DND-41 (cell line): ENCODE measurements around the gene GHDC.

Experiments
- ATAC-seq: fragments of 200-7000 bp; cut with Tn5 transposase; 3 replicates; pipeline ENCODE4 v1.9.1; 2021; ENCODE audit warnings: low read depth; ENCODE audit not compliant: insufficient read depth
- DNase-seq: peaks from one replicate; pipeline ENCODE4 v3.0.0-alpha.2; 2020
- H2AFZ ChIP-seq: 2 replicates; pipeline ENCODE4 v1.6.0; 2012; ENCODE audit warnings: low read depth, low read length
- H3K27ac ChIP-seq: 2 replicates; pipeline ENCODE4 v1.5.1; 2012; ENCODE audit warnings: low read length, inconsistent platforms
- H3K27me3 ChIP-seq: fragments of 200-600 bp; sonication (generic); 2 replicates; pipeline ENCODE4 v1.6.0; 2012; ENCODE audit warnings: low read length, mild to moderate bottlenecking, inconsistent platforms; ENCODE audit not compliant: insufficient read depth, poor library complexity
- H3K36me3 ChIP-seq: 2 replicates; pipeline ENCODE4 v1.5.1; 2012; ENCODE audit warnings: low read length, inconsistent platforms; ENCODE audit not compliant: insufficient read depth
- H3K4me1 ChIP-seq: 2 replicates; pipeline ENCODE4 v1.5.1; 2012; ENCODE audit warnings: mild to moderate bottlenecking, low read length; ENCODE audit not compliant: insufficient read depth
- H3K4me2 ChIP-seq: 2 replicates; pipeline ENCODE4 v1.6.0; 2012; ENCODE audit warnings: mild to moderate bottlenecking, moderate library complexity, low read length, inconsistent platforms; ENCODE audit not compliant: insufficient read depth
- H3K4me3 ChIP-seq, 2 experiments: fragments of 200-600 bp in 1 of 2; shearing (Covaris generic) in 1 of 2; 2 replicates each; pipeline ENCODE4 v1.5.1; 2012 to 2016; ENCODE audit warnings: inconsistent platforms in 2 of 2, low read length in 2 of 2, mild to moderate bottlenecking in 2 of 2, low read depth in 1 of 2, moderate library complexity in 1 of 2
- H3K79me2 ChIP-seq: 2 replicates; pipeline ENCODE4 v1.6.0; 2012; ENCODE audit warnings: low read length, inconsistent platforms; ENCODE audit not compliant: insufficient read depth
- H3K9ac ChIP-seq: 2 replicates; pipeline ENCODE4 v1.6.0; 2012; ENCODE audit warnings: low read depth, mild to moderate bottlenecking, inconsistent platforms, low read length, moderate library complexity
- H3K9me3 ChIP-seq: 2 replicates; pipeline ENCODE4 v1.5.1; 2012; ENCODE audit warnings: low read length, moderate library complexity, mild to moderate bottlenecking, inconsistent platforms; ENCODE audit not compliant: insufficient read depth, severe bottlenecking
- H4K20me1 ChIP-seq: 2 replicates; pipeline ENCODE4 v1.6.0; 2012; ENCODE audit warnings: low read length; ENCODE audit not compliant: insufficient read depth
- EZH2 ChIP-seq: IDR thresholded peaks from 3 replicates; pipeline ENCODE4 v1.6.1; 2012; ENCODE audit warnings: borderline replicate concordance, low read depth, mild to moderate bottlenecking, moderate library complexity, low read length, inconsistent platforms; ENCODE audit not compliant: severe bottlenecking
- TF ChIP-seq, protein P1 (sequence below): IDR thresholded peaks from 2 replicates; pipeline ENCODE4 v1.5.1; 2012; ENCODE audit warnings: borderline replicate concordance, low read length, moderate library complexity, mild to moderate bottlenecking; ENCODE audit not compliant: poor library complexity, severe bottlenecking; ENCODE audit errors: extremely low read depth

GHDC gene

DNA sequence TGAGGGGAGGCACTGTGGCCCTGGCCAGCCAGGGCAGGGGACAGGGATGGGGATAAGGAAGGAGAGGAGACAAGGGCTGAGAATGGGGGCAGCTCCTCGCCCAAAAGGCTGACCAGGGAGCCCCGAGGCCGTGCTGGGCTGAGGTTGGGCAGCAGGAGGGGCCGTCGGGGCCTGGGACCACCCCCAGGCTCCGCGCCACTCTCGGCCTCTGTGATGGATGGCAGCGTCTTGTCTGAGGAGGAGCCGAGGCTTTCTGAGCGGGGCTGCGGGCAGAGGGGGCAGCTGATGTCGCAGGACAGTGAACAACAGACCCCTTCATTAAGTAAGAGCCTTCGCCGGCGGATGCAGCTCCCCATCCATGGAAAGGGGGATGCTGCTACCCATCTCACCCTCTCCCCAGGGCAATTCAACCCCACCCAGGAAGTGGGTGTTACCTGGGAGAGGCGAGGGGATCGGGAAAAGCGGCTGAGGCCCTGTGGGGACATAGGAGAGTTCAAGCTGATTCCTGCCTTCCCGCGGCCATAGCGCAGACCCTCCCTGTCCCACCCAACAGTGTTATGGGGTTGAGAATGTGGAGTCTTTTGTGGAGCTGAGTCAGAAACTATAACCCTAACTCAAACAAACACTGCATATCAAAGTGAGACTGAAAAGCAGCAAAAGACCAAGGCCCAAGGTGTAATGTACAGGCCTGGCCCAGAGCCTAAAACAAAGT, 30.4 kb downstream of the GHDC start:
- ATAC-seq (no peak), DNase-seq (no peak)
- no peak overlapping the region for H2AFZ ChIP-seq
- no peak overlapping the region for H3K27ac ChIP-seq
- no peaks in the 10 kb centered on the region for H3K36me3 ChIP-seq
- no peaks in the 10 kb centered on the region for H3K9me3 ChIP-seq
- H3K4me1 ChIP-seq, result no peaks in the 10 kb centered on the region
- no peak for TF ChIP-seq EZH2
- TF ChIP-seq, protein P1, sequence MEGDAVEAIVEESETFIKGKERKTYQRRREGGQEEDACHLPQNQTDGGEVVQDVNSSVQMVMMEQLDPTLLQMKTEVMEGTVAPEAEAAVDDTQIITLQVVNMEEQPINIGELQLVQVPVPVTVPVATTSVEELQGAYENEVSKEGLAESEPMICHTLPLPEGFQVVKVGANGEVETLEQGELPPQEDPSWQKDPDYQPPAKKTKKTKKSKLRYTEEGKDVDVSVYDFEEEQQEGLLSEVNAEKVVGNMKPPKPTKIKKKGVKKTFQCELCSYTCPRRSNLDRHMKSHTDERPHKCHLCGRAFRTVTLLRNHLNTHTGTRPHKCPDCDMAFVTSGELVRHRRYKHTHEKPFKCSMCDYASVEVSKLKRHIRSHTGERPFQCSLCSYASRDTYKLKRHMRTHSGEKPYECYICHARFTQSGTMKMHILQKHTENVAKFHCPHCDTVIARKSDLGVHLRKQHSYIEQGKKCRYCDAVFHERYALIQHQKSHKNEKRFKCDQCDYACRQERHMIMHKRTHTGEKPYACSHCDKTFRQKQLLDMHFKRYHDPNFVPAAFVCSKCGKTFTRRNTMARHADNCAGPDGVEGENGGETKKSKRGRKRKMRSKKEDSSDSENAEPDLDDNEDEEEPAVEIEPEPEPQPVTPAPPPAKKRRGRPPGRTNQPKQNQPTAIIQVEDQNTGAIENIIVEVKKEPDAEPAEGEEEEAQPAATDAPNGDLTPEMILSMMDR, result no peak
- H3K9ac ChIP-seq, result no peak overlapping the region
- no peaks in the 10 kb centered on the region for H3K79me2 ChIP-seq
- no peaks in the 10 kb centered on the region for H3K27me3 ChIP-seq
- H3K4me3 ChIP-seq, result no peak overlapping the region
- no peaks in the 10 kb centered on the region for H4K20me1 ChIP-seq
- H3K4me2 ChIP-seq, result no peak overlapping the region

DNA sequence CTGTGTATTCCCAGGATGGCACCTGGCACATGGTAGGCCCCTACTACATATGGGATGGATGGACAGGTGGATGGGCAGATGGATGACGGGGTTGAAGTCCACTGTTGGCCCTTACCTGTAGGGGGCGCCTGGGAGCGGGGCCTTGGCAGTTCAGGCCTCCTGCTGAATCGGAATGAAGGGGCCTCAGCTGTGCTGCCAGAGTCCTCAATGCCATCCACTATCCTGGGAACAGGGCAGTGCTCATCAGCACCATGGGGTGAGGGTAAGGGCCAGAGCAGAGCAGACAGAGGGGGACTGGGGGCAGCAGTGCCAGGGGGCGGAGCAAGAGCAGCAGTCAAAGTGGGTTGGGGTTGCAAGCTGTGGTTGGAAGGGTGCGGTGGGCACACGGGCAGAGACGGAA, 31.2 kb downstream of the GHDC start:
- Histone ChIP-seq H3K27ac (no peak overlapping the region), H3K79me2 (no peaks in the 10 kb centered on the region), H2AFZ (no peak overlapping the region), H3K9me3 (no peaks in the 10 kb centered on the region), H3K4me2 (no peak overlapping the region), H3K27me3 (no peaks in the 10 kb centered on the region), H3K9ac (no peak overlapping the region), H3K4me3 (no peak overlapping the region), H3K4me1 (no peaks in the 10 kb centered on the region), H4K20me1 (no peaks in the 10 kb centered on the region), H3K36me3 (no peaks in the 10 kb centered on the region)
- TF ChIP-seq EZH2, result no peak
- TF ChIP-seq, protein P1, result peak; percentile 74
- peak; percentile 38 for DNase-seq
- no peak; the same call in 2 of the 3 replicates for ATAC-seq

DNA sequence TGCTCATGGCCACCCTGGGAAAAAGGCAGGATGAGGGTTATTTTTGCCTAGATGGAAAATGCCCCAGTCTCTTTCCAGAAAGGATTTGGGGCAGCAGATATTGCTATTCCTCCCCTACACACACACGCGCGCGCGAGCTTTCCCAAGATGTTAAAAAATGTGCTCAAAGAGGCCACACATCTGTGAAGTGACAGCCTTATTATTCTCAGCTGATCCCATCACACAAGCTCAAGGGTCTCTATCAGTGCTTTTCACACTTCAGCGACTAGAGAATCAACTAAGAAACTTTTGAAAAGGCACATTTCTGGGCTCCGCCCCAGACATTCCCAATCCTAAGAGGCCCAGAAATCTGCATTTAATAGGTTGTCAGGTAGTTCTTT, 33.8 kb downstream of the GHDC start:
- no peak for ATAC-seq
- no peaks in the 10 kb centered on the region for H4K20me1 ChIP-seq
- H3K79me2 ChIP-seq, result no peaks in the 10 kb centered on the region
- H3K36me3 ChIP-seq, result no peaks in the 10 kb centered on the region
- no peak overlapping the region for H3K4me3 ChIP-seq
- DNase-seq, result no peak
- TF ChIP-seq, protein P1, result no peak
- TF ChIP-seq EZH2, result no peak
- no peak overlapping the region for H2AFZ ChIP-seq
- H3K27ac ChIP-seq, result no peak overlapping the region
- H3K27me3 ChIP-seq, result no peaks in the 10 kb centered on the region
- H3K9ac ChIP-seq, result no peak overlapping the region
- peaks cover 7% of the 10 kb centered on the region for H3K4me1 ChIP-seq
- no peaks in the 10 kb centered on the region for H3K9me3 ChIP-seq
- no peak overlapping the region for H3K4me2 ChIP-seq
